B cell (primary cell): ENCODE results near the gene TNPO1. TPM values are rescaled to one million over a fixed set of nuclear protein-coding genes. Genes with fewer than 3 reads are reported as not detected.

Source experiments
- ATAC-seq: fragments of 200-7000 bp; cut with Tn5 transposase; one replicate; pipeline ENCODE4 v1.10.0; 2021; ENCODE audit warnings: low read depth, mild to moderate bottlenecking, moderate number of reproducible peaks, moderate library complexity
- CTCF ChIA-PET: fragments of 350-600 bp; sonication (Branson Sonifier 250); formaldehyde crosslinking; loops from one replicate; lab custom pipeline; 2021; ENCODE audit warnings: antibody characterized with exemption, inconsistent platforms; lab: Charles Lee
- POLR2A ChIA-PET: fragments of 350-600 bp; sonication (Branson Sonifier 250); formaldehyde crosslinking; loops from one replicate; lab custom pipeline; 2021; ENCODE audit warnings: antibody characterized with exemption; lab: Charles Lee
- DNase-seq: peaks from one replicate; pipeline ENCODE4 v3.0.0; 2013
- H2AFZ ChIP-seq: 2 replicates; pipeline ENCODE4 v1.6.1; 2012; ENCODE audit warnings: mild to moderate bottlenecking, low read depth, low read length; ENCODE audit not compliant: insufficient read depth, poor library complexity, severe bottlenecking
- H3K27ac ChIP-seq, 2 donors: 1 replicate in 1 of 2; 2 replicates in 1 of 2; pipeline ENCODE4 v1.5.1; 2012 to 2013; ENCODE audit warnings: low read length in 2 of 2, mild to moderate bottlenecking in 2 of 2, moderate library complexity in 1 of 2
- H3K27me3 ChIP-seq, 4 experiments: fragments of 200-600 bp in 1 of 4; sonication (generic) in 1 of 4; replicated peaks in 1 of 4; 1 replicate in 2 of 4; 2 replicates in 2 of 4; pipeline versions ENCODE4 v1.6.1 to v1.7.0; 2013 to 2016; ENCODE audit warnings: low read length in 3 of 4, mild to moderate bottlenecking in 2 of 4, mixed read lengths in 1 of 4, moderate library complexity in 1 of 4; ENCODE audit not compliant: insufficient read depth in 4 of 4, control insufficient read depth in 3 of 4; ENCODE audit errors: control extremely low read depth in 1 of 4
- H3K36me3 ChIP-seq, 2 experiments: replicated peaks in 1 of 2; 1 replicate in 1 of 2; 2 replicates in 1 of 2; pipeline versions ENCODE4 v1.6.1 to v1.7.1; 2013; ENCODE audit warnings: low read length in 1 of 2; ENCODE audit not compliant: insufficient read depth in 2 of 2, control insufficient read depth in 1 of 2; ENCODE audit errors: control extremely low read depth in 1 of 2, extremely low read depth in 1 of 2
- H3K4me1 ChIP-seq, 2 donors: fragments of 200-600 bp in 1 of 2; sonication (generic) in 1 of 2; 1 replicate in 1 of 2; 2 replicates in 1 of 2; pipeline versions ENCODE4 v1.5.1 to v1.6.1; 2013 to 2017; ENCODE audit warnings: low read length in 2 of 2; ENCODE audit not compliant: control insufficient read depth in 2 of 2, insufficient read depth in 2 of 2
- H3K4me2 ChIP-seq: replicated peaks from 2 replicates; pipeline ENCODE3; 2012; ENCODE audit warnings: mild to moderate bottlenecking, low read depth, low read length; ENCODE audit not compliant: poor library complexity, severe bottlenecking
- H3K4me3 ChIP-seq, 5 experiments: fragments of 200-600 bp in 1 of 5; sonication (generic) in 1 of 5; 1 replicate in 3 of 5; 2 replicates in 2 of 5; pipeline versions ENCODE4 v1.5.1 to v1.7.0; 2011 to 2016; ENCODE audit warnings: low read length in 4 of 5, mild to moderate bottlenecking in 4 of 5, low read depth in 2 of 5, control low read depth in 1 of 5, moderate library complexity in 1 of 5; ENCODE audit not compliant: insufficient read depth in 1 of 5; ENCODE audit errors: control extremely low read depth in 1 of 5, extremely low read depth in 1 of 5
- H3K79me2 ChIP-seq: fragments of 200-600 bp; sonication (generic); one replicate; pipeline ENCODE4 v1.6.0; 2016; ENCODE audit warnings: low read length; ENCODE audit not compliant: control insufficient read depth, insufficient read depth
- H3K9ac ChIP-seq: fragments of 200-600 bp; sonication (generic); 2 replicates; pipeline ENCODE4 v1.6.1; 2017; ENCODE audit warnings: mild to moderate bottlenecking, low read length, moderate library complexity
- H3K9me3 ChIP-seq, 3 donors: one replicate each; pipeline versions ENCODE4 v1.6.1 to v1.7.1; 2013; ENCODE audit warnings: low read length in 2 of 3; ENCODE audit not compliant: control insufficient read depth in 2 of 3, insufficient read depth in 1 of 3; ENCODE audit errors: control extremely low read depth in 1 of 3
- H4K20me1 ChIP-seq: 2 replicates; pipeline ENCODE4 v1.6.0; 2012; ENCODE audit warnings: mild to moderate bottlenecking, low read length; ENCODE audit not compliant: insufficient read depth, control insufficient read depth, poor library complexity, severe bottlenecking
- H3K27ac Mint-ChIP-seq: one replicate; pipeline ENCODE4 v1.8.0; 2021; ENCODE audit warnings: mixed read lengths
- H3K27me3 Mint-ChIP-seq: one replicate; pipeline ENCODE4 v1.8.0; 2021; ENCODE audit warnings: mixed read lengths
- H3K4me1 Mint-ChIP-seq: one replicate; pipeline ENCODE4 v1.8.0; 2021; ENCODE audit warnings: mixed read lengths
- H3K4me3 Mint-ChIP-seq: one replicate; pipeline ENCODE4 v1.8.0; 2021; ENCODE audit warnings: mixed read lengths
- H3K9me3 Mint-ChIP-seq: one replicate; pipeline ENCODE4 v1.8.0; 2022; ENCODE audit warnings: mixed read lengths; ENCODE audit not compliant: insufficient read depth
- CTCF ChIP-seq: fragments of 200-600 bp; IDR thresholded peaks from one replicate; pipeline ENCODE4 v1.8.0; 2022; ENCODE audit warnings: antibody characterized with exemption, mild to moderate bottlenecking
- EZH2 ChIP-seq: IDR thresholded peaks from 2 replicates; pipeline ENCODE4 v1.6.1; 2012; ENCODE audit warnings: borderline replicate concordance, low read depth, mild to moderate bottlenecking, moderate library complexity, low read length; ENCODE audit not compliant: insufficient read depth, poor library complexity, severe bottlenecking
- WGBS: methylation state at CpG from one replicate; pipeline ENCODE4 v1.1.5; 2013; ENCODE audit warnings: missing lambda C conversion rate; ENCODE audit not compliant: insufficient coverage; 5-methylcytosine and 5-hydroxymethylcytosine counted together
- intact Hi-C: fragments of 100-400 bp; cut with micrococcal nuclease; formaldehyde crosslinking; loops from one replicate; pipeline ENCODE4 v1.10.0; 2022
- polyA plus RNA-seq: library from polyadenylated mRNA; depleted of rRNA; stranded (reverse); fragments of >200 nt; gene quantifications from 2 replicates; pipeline ENCODE4 v1.2.3, GENCODE V29; 2012
- total RNA-seq, 2 donors: library from RNA; stranded (reverse); fragments of 120-200 nt in 1 of 2; gene quantifications; 1 replicate in 1 of 2; 2 replicates in 1 of 2; pipeline versions ENCODE4 v1.2.3 to v1.2.4, GENCODE V29; 2013 to 2022

TNPO1 gene
- total and polyA plus RNA-seq, 2 donors (not counting 1 experiment from before 2014, with no cell fraction given) = 6.4 to 102 TPM

DNA sequence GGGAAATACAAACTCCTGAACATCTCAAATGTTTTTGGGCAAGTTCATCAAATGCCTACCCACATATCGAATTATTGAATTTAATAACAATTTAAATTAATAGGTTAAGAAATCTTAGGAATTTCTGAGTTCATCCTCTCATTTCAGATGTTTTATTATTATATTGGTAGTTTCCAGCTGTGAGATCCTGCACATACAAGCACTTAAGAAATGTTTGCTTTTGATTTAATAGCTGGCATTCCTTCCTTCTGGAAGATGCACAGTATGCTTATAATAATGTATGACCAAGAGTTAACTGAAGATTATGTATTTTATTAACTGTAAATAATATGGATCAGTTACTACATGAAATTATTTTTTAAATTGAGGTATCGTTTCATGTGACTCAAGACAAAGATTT, 13.9 kb downstream of the TNPO1 start:
- H3K9me3 Mint-ChIP-seq = no peaks in the 10 kb centered on the region
- no peak overlapping the region for H3K9ac ChIP-seq
- CTCF ChIA-PET = interaction anchor here (0.8 kb wide), 1 partner anchor 19 kb away, joined by 3 read pairs; no protein-coding TSS in a partner anchor
- H3K79me2 ChIP-seq = peaks cover 60% of the 10 kb centered on the region
- peaks cover 0 to 5% of the 10 kb centered on the region in 2 experiments for H3K36me3 ChIP-seq
- no peak overlapping the region for H3K27ac ChIP-seq
- no CpG with 5 or more reads among the region's 2 CpGs for WGBS
- H3K4me1 ChIP-seq = no peaks in the 10 kb centered on the region
- peaks cover 6% of the 10 kb centered on the region for H3K4me1 Mint-ChIP-seq
- no peaks in the 10 kb centered on the region for H3K27me3 ChIP-seq
- peaks cover 11% of the 10 kb centered on the region for H4K20me1 ChIP-seq
- no peak overlapping the region for H3K4me3 Mint-ChIP-seq
- intact Hi-C loops = no loop called here
- H3K27ac Mint-ChIP-seq = no peak overlapping the region
- no peak overlapping the region for H2AFZ ChIP-seq
- DNase-seq = no peak
- TF ChIP-seq CTCF = no peak
- TF ChIP-seq EZH2 = no peak
- no peaks in the 10 kb centered on the region for H3K27me3 Mint-ChIP-seq
- ATAC-seq = no peak
- H3K4me3 ChIP-seq = no peak overlapping the region
- H3K4me2 ChIP-seq = no peak overlapping the region
- H3K9me3 ChIP-seq = no peaks in the 10 kb centered on the region
- POLR2A ChIA-PET = no interaction called here

GRCh38 chr5:72831685-72832084, 15.2 kb downstream of the TNPO1 start:
- Histone ChIP-seq H2AFZ (no peak overlapping the region), H3K9ac (no peak overlapping the region), H4K20me1 (peaks cover 20% of the 10 kb centered on the region), H3K27me3 (no peaks in the 10 kb centered on the region), H3K4me1 (no peaks in the 10 kb centered on the region), H3K4me3 (no peak overlapping the region), H3K79me2 (peaks cover 67% of the 10 kb centered on the region), H3K27ac (no peak overlapping the region), H3K9me3 (no peaks in the 10 kb centered on the region), H3K36me3 (peaks cover 0 to 3% of the 10 kb centered on the region in 2 experiments), H3K4me2 (no peak overlapping the region)
- Mint-ChIP-seq H3K9me3 (no peaks in the 10 kb centered on the region), H3K4me1 (peaks cover 7% of the 10 kb centered on the region), H3K27me3 (no peaks in the 10 kb centered on the region), H3K27ac (no peak overlapping the region), H3K4me3 (no peak overlapping the region)
- POLR2A ChIA-PET = no interaction called here
- TF ChIP-seq CTCF (no peak), EZH2 (no peak)
- DNase-seq (no peak), ATAC-seq (no peak)
- CTCF ChIA-PET = interaction anchor here (1.1 kb wide), 1 partner anchor 13 kb away, joined by 3 read pairs; no protein-coding TSS in a partner anchor
- no CpG with 5 or more reads among the region's 4 CpGs for WGBS
- intact Hi-C loops = no loop called here
